GM18951 (cell line): ENCODE results near the gene CACFD1.

Experiments used
- POLR2A ChIP-seq: IDR thresholded peaks from 4 replicates; pipeline ENCODE4 v1.6.1; 2011; ENCODE audit warnings: mild to moderate bottlenecking; ENCODE audit not compliant: insufficient read length, insufficient read depth; ENCODE audit errors: extremely low read depth
- in situ Hi-C: fragments of 300-500 bp; cut with MboI; formaldehyde crosslinking; loops from one replicate; pipeline ENCODE4 v1.12.0; 2022; ENCODE audit warnings: low sequenced_read_pairs, mixed read lengths, inconsistent platforms; ENCODE audit not compliant: unreplicated experiment

The CACFD1 gene

GRCh38 chr9:133428617-133429101 is 31.1 kb upstream of the CACFD1 start:
- in situ Hi-C loops = no loop called here
- no peak for TF ChIP-seq POLR2A

GRCh38 chr9:133429214-133429613 is 30.6 kb upstream of the CACFD1 start:
- TF ChIP-seq POLR2A = no peak
- in situ Hi-C loops = no loop called here

- in situ Hi-C loops = no loop called here
- TF ChIP-seq POLR2A = no peak
Observed at GRCh38 chr9:133429641-133430161, 30.1 kb upstream of the CACFD1 start.

- in situ Hi-C loops = no loop called here
- TF ChIP-seq POLR2A = no peak
Observed at GRCh38 chr9:133430244-133430643, 29.5 kb upstream of the CACFD1 start.

- in situ Hi-C loops = no loop called here
- TF ChIP-seq POLR2A = no peak
Observed at GRCh38 chr9:133433351-133433843, 26.4 kb upstream of the CACFD1 start.

- TF ChIP-seq POLR2A = no peak
- in situ Hi-C loops = no loop called here
Observed at GRCh38 chr9:133436681-133437080, 23.1 kb upstream of the CACFD1 start.

- in situ Hi-C loops = no loop called here
- no peak for TF ChIP-seq POLR2A
Observed at GRCh38 chr9:133437753-133438531, 21.8 kb upstream of the CACFD1 start.

GRCh38 chr9:133439337-133439736 is 20.4 kb upstream of the CACFD1 start:
- TF ChIP-seq POLR2A = no peak
- in situ Hi-C loops = no loop called here

GRCh38 chr9:133440874-133441273 is 18.9 kb upstream of the CACFD1 start:
- peak; percentile 38 for TF ChIP-seq POLR2A
- in situ Hi-C loops = no loop called here

- in situ Hi-C loops = no loop called here
- no peak for TF ChIP-seq POLR2A
Observed at GRCh38 chr9:133441571-133441970, 18.2 kb upstream of the CACFD1 start.

- no peak for TF ChIP-seq POLR2A
- in situ Hi-C loops = no loop called here
Observed at GRCh38 chr9:133443248-133443647, 16.5 kb upstream of the CACFD1 start.

GRCh38 chr9:133443982-133444381 is 15.8 kb upstream of the CACFD1 start:
- TF ChIP-seq POLR2A = no peak
- in situ Hi-C loops = no loop called here

GRCh38 chr9:133445293-133445969 is 14.3 kb upstream of the CACFD1 start:
- TF ChIP-seq POLR2A = no peak
- in situ Hi-C loops = no loop called here
